Pancreas (tissue), 10 donors: ENCODE results near the gene MS4A8. TPM values are rescaled to one million over a fixed set of nuclear protein-coding genes. Genes with fewer than 3 reads are reported as not detected.

ENCODE experiments used
- ATAC-seq, 4 donors: fragments of 200-7000 bp; cut with Tn5 transposase; one replicate each; pipeline versions ENCODE4 v1.8.0 to v1.9.1; 2020; ENCODE audit warnings: mild to moderate bottlenecking in 4 of 4, moderate library complexity in 4 of 4
- DNase-seq, 6 donors: peaks; one replicate each; pipeline ENCODE4 v3.0.0-alpha.2; 2020
- FAIRE-seq: peaks from 2 replicates; lab custom pipeline; 2012; peaks lifted over from hg19 to GRCh38; lab: Jason Lieb, UNC
- H3K27ac ChIP-seq, 4 donors: fragments of 200-600 bp; sonication (generic); 1 replicate in 3 of 4; 2 replicates in 1 of 4; pipeline versions ENCODE4 v1.5.0 to v1.8.0; 2020
- H3K27me3 ChIP-seq, 4 donors: fragments of 200-600 bp; one replicate each; pipeline ENCODE4 v1.8.0; 2021
- H3K36me3 ChIP-seq, 3 donors: fragments of 200-600 bp; sonication (generic) in 1 of 3; one replicate each; pipeline versions ENCODE4 v1.5.0 to v1.8.0; 2020 to 2021
- H3K4me1 ChIP-seq, 3 donors: fragments of 200-600 bp; one replicate each; pipeline ENCODE4 v1.8.0; 2021
- H3K4me3 ChIP-seq, 4 donors: fragments of 200-600 bp; sonication (generic) in 2 of 4; one replicate each; pipeline versions ENCODE4 v1.5.0 to v1.8.0; 2020 to 2021
- H3K9me3 ChIP-seq, 4 donors: fragments of 200-600 bp; one replicate each; pipeline ENCODE4 v1.8.0; 2021
- WGBS, 2 donors: extraction: QIAGEN DNeasy Blood & Tissue Kit; methylation state at CpG; one replicate each; pipeline ENCODE4 v1.1.7; 2013; 5-methylcytosine and 5-hydroxymethylcytosine counted together
- intact Hi-C, 3 donors: fragments of 100-400 bp; cut with DNase I; formaldehyde crosslinking; loops; one replicate each; pipeline versions ENCODE4 v1.11.1 to v1.14.2; 2022
- polyA plus RNA-seq, 2 donors: library from polyadenylated mRNA; stranded (reverse); fragments of 200-250 nt; gene quantifications; one replicate each; pipeline ENCODE4 v1.2.3, GENCODE V29; 2013
- total RNA-seq, 6 donors: library from RNA; stranded (reverse); fragmentation: NEBNext Ultra II Directional in 4 of 6; extraction: Animal tissue kit (Norgen Biotek cat#: 25700) in 4 of 6; gene quantifications; one replicate each; pipeline versions ENCODE4 v1.2.1 to v1.2.4, GENCODE V29; 2021 to 2023
- TF ChIP-seq, protein P1 (sequence below), 4 donors: fragments of 200-600 bp; sonication (generic) in 3 of 4; IDR thresholded peaks; one replicate each; pipeline versions ENCODE4 v1.5.0 to v1.8.0; 2021; ENCODE audit warnings: antibody characterized with exemption in 4 of 4
- donor health status: healthy with polysubstance abuse.
- donor health status: DM: no; HTN: no; CAD: no; lungs with moderate emphysema.
- donor health status: DM: no; HTN: no; CAD: no.
- donor health status: control.
- donor health status: control.
- donor health status: Bipolar disorder and iron deficiency.
- donor health status: DM: yes; HTN: yes; CAD: no.
- donor health status: DM: no; HTN: no; CAD: no.
- donor health status: DM: no; HTN: no; CAD: no.
- donor health status: DM: yes; HTN: yes; CAD: no.

The MS4A8 gene
- total and polyA plus RNA-seq, 8 donors: 0.56 to 4.2 (median 1.7) TPM

DNA sequence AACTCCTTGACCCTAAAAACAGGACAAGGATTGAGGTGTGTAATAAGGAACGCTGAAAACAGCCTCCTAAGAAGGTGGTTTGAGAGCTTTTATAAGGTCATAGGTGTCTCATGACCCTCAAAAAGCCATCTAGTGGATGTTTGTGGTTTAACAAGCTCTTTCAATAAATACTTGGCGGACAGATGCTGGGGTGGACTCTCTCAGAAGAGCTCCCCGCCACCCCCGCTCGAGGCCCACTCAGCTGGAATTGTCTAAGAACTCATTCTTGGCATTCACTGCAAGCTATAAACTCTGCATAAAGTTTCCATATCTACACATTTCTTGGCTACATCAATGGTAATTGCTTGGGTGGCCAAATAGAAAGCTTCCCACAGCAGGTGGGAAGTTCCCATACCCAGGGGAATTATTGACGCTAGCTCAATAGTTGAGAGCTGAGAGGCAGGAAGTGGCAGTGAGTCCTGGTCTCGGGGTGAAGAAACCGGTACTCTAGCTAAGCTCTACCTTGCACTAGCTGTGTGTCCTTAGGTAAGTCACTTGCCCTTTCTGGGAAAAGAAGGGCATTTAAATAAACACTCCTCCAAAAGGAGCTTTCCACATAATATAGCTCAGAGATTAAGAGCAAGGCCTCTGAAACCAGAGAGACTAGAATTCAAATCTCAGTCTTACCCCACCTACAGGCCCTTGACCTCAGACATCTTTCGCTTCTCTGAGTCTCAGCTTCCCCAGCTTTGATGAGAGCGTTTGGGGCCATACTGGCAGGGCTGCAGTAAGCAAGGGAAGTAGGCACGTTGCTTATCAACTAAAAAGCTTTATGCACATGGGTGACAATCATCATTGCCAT, 63.7 kb downstream of the MS4A8 start:
- Histone ChIP-seq H3K4me3 (no peak overlapping the region), H3K9me3 (no peaks in the 10 kb centered on the region), H3K36me3 (no peaks in the 10 kb centered on the region), H3K27me3 (no peaks in the 10 kb centered on the region), H3K27ac (peak overlapping the region in 3 of 4 donors; percentile 15 to 55 (median 19)), H3K4me1 (peaks cover 0 to 8% (median 0%) of the 10 kb centered on the region in 3 donors)
- FAIRE-seq (no peak), DNase-seq (peak in 4 of 6 donors; percentile 41 to 76 (median 57)), ATAC-seq (peak; percentile 86 to 94 (median 90))
- intact Hi-C loops: no loop called here
- TF ChIP-seq, protein P1, sequence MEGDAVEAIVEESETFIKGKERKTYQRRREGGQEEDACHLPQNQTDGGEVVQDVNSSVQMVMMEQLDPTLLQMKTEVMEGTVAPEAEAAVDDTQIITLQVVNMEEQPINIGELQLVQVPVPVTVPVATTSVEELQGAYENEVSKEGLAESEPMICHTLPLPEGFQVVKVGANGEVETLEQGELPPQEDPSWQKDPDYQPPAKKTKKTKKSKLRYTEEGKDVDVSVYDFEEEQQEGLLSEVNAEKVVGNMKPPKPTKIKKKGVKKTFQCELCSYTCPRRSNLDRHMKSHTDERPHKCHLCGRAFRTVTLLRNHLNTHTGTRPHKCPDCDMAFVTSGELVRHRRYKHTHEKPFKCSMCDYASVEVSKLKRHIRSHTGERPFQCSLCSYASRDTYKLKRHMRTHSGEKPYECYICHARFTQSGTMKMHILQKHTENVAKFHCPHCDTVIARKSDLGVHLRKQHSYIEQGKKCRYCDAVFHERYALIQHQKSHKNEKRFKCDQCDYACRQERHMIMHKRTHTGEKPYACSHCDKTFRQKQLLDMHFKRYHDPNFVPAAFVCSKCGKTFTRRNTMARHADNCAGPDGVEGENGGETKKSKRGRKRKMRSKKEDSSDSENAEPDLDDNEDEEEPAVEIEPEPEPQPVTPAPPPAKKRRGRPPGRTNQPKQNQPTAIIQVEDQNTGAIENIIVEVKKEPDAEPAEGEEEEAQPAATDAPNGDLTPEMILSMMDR (IDR thresholded peaks at IDR 0.05): peak in 2 of 4 donors; percentile 20 to 34
- WGBS, 2 donors: 38% methylated on average over 11 of the region's 11 CpGs

DNA sequence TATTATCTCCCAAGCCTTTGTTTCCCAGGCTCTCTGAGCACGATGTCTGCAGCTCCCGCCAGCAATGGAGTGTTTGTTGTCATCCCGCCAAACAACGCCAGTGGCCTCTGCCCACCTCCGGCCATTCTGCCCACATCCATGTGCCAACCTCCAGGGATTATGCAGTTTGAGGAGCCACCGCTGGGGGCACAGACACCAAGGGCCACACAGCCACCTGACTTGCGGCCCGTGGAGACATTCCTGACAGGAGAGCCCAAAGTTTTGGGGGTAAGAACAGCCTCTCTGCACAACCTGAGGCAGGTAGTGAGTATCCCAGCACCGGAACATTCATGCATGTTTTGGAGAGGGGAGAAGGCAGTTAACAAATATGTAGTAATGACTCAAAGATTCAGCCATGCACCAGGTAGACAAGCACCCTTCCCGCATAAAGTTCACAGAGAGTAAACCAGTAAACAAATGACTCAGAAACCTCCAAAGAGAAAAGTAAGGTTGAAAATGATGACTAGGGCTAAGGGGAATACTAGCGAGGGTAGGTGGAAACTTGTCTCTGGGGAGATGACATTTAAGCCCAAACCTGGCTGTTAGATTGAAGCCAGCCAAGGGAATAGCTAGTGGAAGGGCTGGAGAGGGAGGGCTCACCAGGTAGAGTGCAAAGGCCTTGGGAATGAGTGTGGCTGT, 64.4 kb downstream of the MS4A8 start:
- Histone ChIP-seq H3K27me3 (no peaks in the 10 kb centered on the region), H3K36me3 (no peaks in the 10 kb centered on the region), H3K27ac (peak overlapping the region in 1 of 4 donors; percentile 55), H3K4me1 (peaks cover 0 to 8% (median 0%) of the 10 kb centered on the region in 3 donors), H3K9me3 (no peaks in the 10 kb centered on the region), H3K4me3 (no peak overlapping the region)
- ATAC-seq (peak; percentile 7 to 71 (median 24)), DNase-seq (peak in 1 of 6 donors; percentile 37), FAIRE-seq (no peak)
- TF ChIP-seq, protein P1 (IDR thresholded peaks at IDR 0.05): no peak
- intact Hi-C loops: no loop called here
- WGBS, 2 donors: 73% methylated on average over 11 of the region's 11 CpGs

DNA sequence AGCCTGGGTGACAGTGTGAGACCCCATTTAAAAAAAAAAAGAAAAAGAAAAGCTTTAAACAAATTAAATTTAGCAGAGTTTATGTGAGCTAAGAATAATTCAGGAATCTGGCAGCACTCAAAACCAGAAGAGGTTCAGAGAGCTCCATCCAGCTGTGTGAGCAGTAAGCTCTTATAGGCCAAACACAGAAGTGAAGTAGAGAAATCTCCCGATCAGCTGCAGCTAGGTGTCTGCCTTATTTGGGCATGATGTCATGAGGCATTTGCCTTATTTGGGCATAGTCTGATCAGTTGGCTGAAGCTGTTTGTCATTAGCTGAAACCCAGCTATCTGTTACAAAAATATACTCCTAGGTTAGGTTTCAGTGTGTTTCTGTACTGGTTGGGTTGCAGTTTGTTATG, 65.5 kb downstream of the MS4A8 start:
- H3K4me3 ChIP-seq: no peak overlapping the region
- peaks cover 0 to 8% (median 0%) of the 10 kb centered on the region in 3 donors for H3K4me1 ChIP-seq
- no peaks in the 10 kb centered on the region for H3K36me3 ChIP-seq
- FAIRE-seq: no peak
- intact Hi-C loops: no loop called here
- TF ChIP-seq, protein P1 (IDR thresholded peaks at IDR 0.05): no peak
- H3K27me3 ChIP-seq: no peaks in the 10 kb centered on the region
- DNase-seq: no peak
- H3K9me3 ChIP-seq: no peaks in the 10 kb centered on the region
- no peak for ATAC-seq
- no peak overlapping the region for H3K27ac ChIP-seq
- WGBS, 2 donors: 52 to 65% methylated on average over 1 of the region's 1 CpG

DNA sequence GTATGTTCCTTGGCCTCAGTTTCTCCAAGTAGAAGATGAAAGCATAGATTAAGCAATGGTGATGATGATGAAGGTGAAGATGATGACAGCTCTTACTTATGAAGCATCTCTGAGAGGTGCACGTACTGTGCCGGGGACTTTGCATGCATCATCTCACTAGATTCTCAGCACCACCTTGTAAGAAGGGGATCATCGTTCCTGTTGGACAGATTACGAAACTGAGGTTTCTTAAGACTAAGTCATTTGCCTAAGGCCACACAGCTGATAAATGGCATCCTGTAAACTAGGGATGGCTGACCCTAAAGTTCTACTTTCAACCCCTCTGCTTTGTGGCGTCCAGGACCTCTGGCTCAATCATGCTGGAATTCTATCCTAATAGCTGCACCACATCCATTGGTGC, 65.9 kb downstream of the MS4A8 start:
- Histone ChIP-seq H3K27me3 (no peaks in the 10 kb centered on the region), H3K9me3 (no peaks in the 10 kb centered on the region), H3K4me3 (no peak overlapping the region), H3K36me3 (no peaks in the 10 kb centered on the region), H3K27ac (no peak overlapping the region), H3K4me1 (peaks cover 0 to 8% (median 0%) of the 10 kb centered on the region in 3 donors)
- 90% methylated on average over 5 of the region's 5 CpGs for WGBS, 2 donors
- intact Hi-C loops: no loop called here
- DNase-seq: no peak
- ATAC-seq: no peak
- TF ChIP-seq, protein P1 (IDR thresholded peaks at IDR 0.05): no peak
- FAIRE-seq: no peak

Other genes with a start within 250 kb of the MS4A8 start
- gene MS4A1, start 243.8 kb upstream of the MS4A8 start, total RNA-seq: 1 to 10 TPM in 1 of 6 donors, under 1 TPM in 3, not detected in 2; 0.15 to 1.2 (median 0.65) TPM
- gene MS4A1, start 243.8 kb upstream of the MS4A8 start, polyA plus RNA-seq: under 1 TPM; 0.08 to 0.14 TPM
- gene MS4A12, start 206.8 kb upstream of the MS4A8 start, total RNA-seq: not detected
- under 1 TPM in 1 of 2 donors, not detected in 1; 0.15 TPM for gene MS4A12, start 206.8 kb upstream of the MS4A8 start, polyA plus RNA-seq
- not detected for gene MS4A13, start 184.2 kb upstream of the MS4A8 start, total RNA-seq
- not detected for gene MS4A13, start 184.2 kb upstream of the MS4A8 start, polyA plus RNA-seq
- gene MS4A18, start 25.1 kb downstream of the MS4A8 start, total RNA-seq: not detected
- gene MS4A18, start 25.1 kb downstream of the MS4A8 start, polyA plus RNA-seq: not detected
- under 1 TPM in 1 of 6 donors, not detected in 5; 0.09 TPM for gene MS4A15, start 57.3 kb downstream of the MS4A8 start, total RNA-seq
- gene MS4A15, start 57.3 kb downstream of the MS4A8 start, polyA plus RNA-seq: not detected
- gene MS4A10, start 85.7 kb downstream of the MS4A8 start, total RNA-seq: not detected
- gene MS4A10, start 85.7 kb downstream of the MS4A8 start, polyA plus RNA-seq: not detected
- 10 to 100 TPM in 4 of 6 donors, 1 to 10 TPM in 2; 6.3 to 16.9 (median 11.0) TPM for gene CCDC86, start 142.5 kb downstream of the MS4A8 start, total RNA-seq
- gene CCDC86, start 142.5 kb downstream of the MS4A8 start, polyA plus RNA-seq: 10 to 100 TPM; 10.5 to 20.8 TPM
- gene PTGDR2, start 156.3 kb downstream of the MS4A8 start, total RNA-seq: under 1 TPM; 0.09 to 0.67 (median 0.28) TPM
- gene PTGDR2, start 156.3 kb downstream of the MS4A8 start, polyA plus RNA-seq: 1 to 10 TPM; 1.4 to 5.7 TPM
- not detected for gene ZP1, start 167.9 kb downstream of the MS4A8 start, total RNA-seq
- 1 to 10 TPM in 1 of 2 donors, under 1 TPM in 1; 0.34 to 1.5 TPM for gene ZP1, start 167.9 kb downstream of the MS4A8 start, polyA plus RNA-seq
- 10 to 100 TPM; 33.9 to 50.1 (median 45.5) TPM for gene PRPF19, start 207.0 kb downstream of the MS4A8 start, total RNA-seq
- gene PRPF19, start 207.0 kb downstream of the MS4A8 start, polyA plus RNA-seq: 10 to 100 TPM; 44.2 to 50.1 TPM
- gene TMEM109, start 214.5 kb downstream of the MS4A8 start, total RNA-seq: 10 to 100 TPM; 35.1 to 51.9 (median 40.0) TPM
- gene TMEM109, start 214.5 kb downstream of the MS4A8 start, polyA plus RNA-seq: 10 to 100 TPM; 28.2 to 53.0 TPM
- gene TMEM132A, start 224.8 kb downstream of the MS4A8 start, total RNA-seq: 10 to 100 TPM in 2 of 6 donors, 1 to 10 TPM in 4; 3.1 to 36.7 (median 3.6) TPM
- 10 to 100 TPM in 1 of 2 donors, 1 to 10 TPM in 1; 5.9 to 12.1 TPM for gene TMEM132A, start 224.8 kb downstream of the MS4A8 start, polyA plus RNA-seq